GM12872 (cell line): Measurements from ENCODE around the gene ANKRD29.

ENCODE experiments used
- TF ChIP-seq, protein P1 (sequence below): IDR thresholded peaks from 3 replicates; pipeline ENCODE4 v1.5.1; 2011; ENCODE audit warnings: low read depth, mild to moderate bottlenecking, low read length, moderate library complexity; ENCODE audit not compliant: insufficient read depth

ANKRD29 gene

DNA sequence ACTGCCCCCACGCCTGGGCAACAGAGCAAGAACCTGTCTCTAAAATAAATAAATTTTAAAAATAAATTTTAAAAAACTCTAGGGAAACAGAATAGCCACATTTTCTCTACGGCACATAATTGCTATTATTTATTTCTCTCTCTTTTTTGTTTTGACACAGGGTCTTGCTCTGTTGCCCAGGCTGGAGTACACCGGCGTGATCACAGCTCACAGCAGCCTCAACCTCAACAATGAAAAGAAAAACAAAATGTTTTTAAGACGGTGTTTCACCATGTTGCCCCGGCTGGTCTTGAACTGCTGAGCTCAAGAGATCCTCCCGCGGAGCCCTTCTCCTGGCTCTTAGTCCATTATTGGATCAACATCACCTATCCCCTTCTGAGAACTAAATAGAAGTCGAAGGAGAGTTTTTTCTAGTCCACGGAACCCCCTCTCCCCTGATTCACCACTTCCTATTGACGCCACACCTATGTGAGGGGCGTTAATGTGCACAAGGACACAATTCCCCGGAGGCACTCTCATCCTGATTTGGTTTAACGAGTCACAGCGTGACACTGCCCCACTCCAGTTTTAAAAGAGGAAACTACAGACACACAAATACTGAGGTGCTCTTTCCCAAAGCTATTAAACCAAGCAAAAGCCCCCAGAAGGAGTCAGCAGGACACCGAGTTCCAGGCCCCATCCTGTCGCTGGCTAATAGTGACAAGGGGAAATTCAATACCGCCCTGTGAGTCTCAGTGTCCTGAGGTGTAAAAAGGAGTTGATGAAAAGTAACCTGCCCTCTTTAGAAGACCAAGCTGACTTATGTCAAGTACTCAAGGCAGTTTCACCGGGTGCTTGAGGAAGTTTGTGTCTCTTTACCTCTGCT lies 77.5 kb downstream of the ANKRD29 start:
- TF ChIP-seq, protein P1, sequence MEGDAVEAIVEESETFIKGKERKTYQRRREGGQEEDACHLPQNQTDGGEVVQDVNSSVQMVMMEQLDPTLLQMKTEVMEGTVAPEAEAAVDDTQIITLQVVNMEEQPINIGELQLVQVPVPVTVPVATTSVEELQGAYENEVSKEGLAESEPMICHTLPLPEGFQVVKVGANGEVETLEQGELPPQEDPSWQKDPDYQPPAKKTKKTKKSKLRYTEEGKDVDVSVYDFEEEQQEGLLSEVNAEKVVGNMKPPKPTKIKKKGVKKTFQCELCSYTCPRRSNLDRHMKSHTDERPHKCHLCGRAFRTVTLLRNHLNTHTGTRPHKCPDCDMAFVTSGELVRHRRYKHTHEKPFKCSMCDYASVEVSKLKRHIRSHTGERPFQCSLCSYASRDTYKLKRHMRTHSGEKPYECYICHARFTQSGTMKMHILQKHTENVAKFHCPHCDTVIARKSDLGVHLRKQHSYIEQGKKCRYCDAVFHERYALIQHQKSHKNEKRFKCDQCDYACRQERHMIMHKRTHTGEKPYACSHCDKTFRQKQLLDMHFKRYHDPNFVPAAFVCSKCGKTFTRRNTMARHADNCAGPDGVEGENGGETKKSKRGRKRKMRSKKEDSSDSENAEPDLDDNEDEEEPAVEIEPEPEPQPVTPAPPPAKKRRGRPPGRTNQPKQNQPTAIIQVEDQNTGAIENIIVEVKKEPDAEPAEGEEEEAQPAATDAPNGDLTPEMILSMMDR, result no peak

DNA sequence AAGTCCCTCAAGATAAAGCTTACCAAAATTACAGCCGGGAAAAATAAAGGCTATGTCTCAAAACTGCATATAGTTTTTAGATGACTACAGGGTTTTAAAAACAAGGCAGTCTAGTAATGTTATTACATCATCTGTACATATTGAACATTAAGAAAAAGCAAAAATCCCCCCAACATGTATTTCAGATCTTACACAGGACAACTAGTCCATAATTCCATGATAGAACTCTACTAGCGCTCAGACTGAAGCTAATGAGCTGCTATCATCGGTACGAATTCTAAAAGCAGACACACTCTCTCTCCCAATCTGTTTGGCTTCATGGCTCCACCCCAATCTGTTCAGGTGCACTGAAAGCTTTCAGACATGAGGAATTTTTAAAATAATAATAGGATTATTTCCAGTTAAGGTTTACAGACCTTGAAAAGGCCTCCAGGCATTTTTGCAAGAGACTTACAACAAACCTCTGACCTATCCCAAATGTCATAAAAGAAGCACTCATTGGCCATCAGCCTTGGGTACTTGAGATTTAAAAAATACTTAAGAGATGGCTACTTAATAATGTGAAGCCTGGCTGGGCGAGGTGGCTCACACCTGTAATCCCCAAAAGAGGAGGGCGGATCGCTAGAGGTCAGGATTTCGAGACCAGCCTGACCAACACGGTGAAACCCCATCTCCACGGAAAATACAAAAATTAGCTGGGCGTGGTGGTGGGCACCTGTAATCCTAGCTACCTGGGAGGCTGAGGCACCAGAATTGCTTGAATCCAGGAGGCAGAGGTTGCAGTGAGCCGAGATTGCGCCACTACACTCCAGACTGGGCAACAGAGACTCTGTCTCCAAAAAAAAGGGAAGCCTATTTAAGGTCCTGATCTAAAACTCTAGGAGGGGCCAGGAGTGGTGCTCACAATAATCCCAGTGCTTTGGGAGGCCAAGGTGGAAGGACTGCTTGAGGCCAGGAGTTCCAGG lies 78.4 kb downstream of the ANKRD29 start:
- TF ChIP-seq, protein P1, result no peak

DNA sequence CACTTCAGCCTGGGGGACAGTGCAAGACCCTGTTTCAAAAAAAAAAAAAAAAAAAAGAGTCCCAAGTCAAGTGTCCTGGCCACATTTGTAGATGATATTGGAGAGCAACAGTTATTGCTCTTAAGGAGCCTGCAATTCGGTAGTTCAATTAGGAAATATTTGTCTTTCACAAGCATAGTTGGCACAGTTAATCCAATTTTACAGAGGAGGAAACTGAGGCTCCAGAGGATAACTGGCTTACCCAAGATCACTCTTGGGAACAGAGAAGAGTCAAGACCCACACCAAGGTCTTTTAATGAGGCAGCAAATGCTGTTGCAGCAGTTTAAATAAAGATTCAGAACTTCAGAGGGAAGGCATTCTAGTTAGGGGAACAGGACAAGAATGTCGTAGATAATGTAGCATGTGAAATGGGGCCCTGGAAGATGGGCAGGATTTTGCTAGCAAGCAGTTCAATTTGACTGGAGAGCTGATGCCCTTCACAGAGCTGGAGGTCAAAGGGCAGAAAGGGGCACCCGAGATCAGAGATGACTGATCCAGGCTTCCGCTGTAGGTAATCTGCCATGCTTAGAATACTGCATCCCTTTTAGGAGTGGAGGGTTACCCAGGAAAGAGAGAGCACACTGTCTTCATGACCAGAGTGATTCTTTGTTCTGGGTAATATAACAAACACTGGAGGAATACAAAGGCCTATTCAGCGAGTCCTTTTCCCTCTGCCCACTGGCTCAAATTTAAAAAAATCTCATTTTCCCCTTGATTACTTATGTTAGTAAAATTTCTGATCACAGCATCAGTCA lies 79.4 kb downstream of the ANKRD29 start:
- TF ChIP-seq, protein P1, result no peak

DNA sequence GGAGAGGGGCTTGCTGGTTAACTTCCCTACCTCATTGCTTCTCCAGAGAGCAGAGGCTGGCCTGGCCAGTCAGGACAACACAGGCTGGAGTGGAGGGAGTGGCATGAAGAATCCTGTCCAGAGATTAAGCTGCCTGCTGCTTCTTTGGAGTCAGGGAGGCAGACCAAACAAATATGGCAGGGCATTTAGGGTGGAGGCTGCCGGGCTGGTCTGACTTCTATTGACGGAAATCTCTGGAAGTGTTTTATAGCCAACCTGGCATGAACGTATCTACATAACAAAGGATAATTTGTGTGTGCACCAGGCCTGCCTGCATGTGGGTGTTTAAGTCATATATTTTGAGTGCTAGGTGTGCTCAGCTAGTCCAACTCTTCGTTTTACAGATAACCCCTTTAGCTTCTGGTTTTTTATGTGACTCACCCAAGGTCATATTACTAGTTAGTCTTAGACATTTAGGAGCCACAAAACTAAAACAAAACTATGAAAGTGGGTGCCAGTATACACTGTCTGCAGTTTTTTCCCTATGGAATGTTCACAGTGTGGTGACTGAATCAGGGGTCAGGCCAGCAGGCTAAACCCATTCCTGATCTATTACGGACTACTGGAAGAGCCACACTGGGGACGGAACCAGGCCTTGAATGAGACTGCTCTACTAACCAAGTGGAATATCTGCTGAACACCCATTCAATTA lies 81.9 kb downstream of the ANKRD29 start:
- TF ChIP-seq, protein P1, result no peak

GRCh38 chr18:23578891-23579653 lies 83.6 kb downstream of the ANKRD29 start:
- TF ChIP-seq, protein P1, result no peak

GRCh38 chr18:23578067-23578701 lies 84.5 kb downstream of the ANKRD29 start:
- TF ChIP-seq, protein P1, result no peak
